IMR-90 (cell line): ENCODE results near the gene SMARCA4. TPM values are rescaled to one million over a fixed set of nuclear protein-coding genes. Genes with fewer than 3 reads are reported as not detected.

Experiments
- ATAC-seq: fragments of 200-7000 bp; cut with Tn5 transposase; 2 replicates; pipeline ENCODE4 v1.9.1; 2020; ENCODE audit warnings: low read depth, mild to moderate bottlenecking, moderate library complexity
- BruUV-seq: library from RNA; stranded (reverse); fragments of 400-500 nt; replicated peaks from 2 replicates; lab custom pipeline; 2021; lab: Mats Ljungman, UMichigan
- CTCF ChIA-PET: fragments of 300-600 bp; formaldehyde crosslinking; extraction: SDS; loops from one replicate; lab custom pipeline; 2021; ENCODE audit warnings: antibody characterized with exemption; lab: Yijun Ruan, JAX
- POLR2A ChIA-PET: fragments of 300-600 bp; sonication (Branson Sonifier 250); formaldehyde crosslinking; loops from one replicate; lab custom pipeline; 2022; ENCODE audit warnings: antibody characterized with exemption; ENCODE audit not compliant: unreplicated experiment; lab: Charles Lee
- DNase-seq: peaks from one replicate; pipeline ENCODE4 v3.0.0; 2013
- H2AFZ ChIP-seq: replicated peaks from 2 replicates; pipeline ENCODE3; 2013; ENCODE audit warnings: low read length, mild to moderate bottlenecking; ENCODE audit not compliant: poor library complexity
- H2AK5ac ChIP-seq: 2 replicates; pipeline ENCODE4 v1.6.1; 2013; ENCODE audit warnings: low read depth, low read length, inconsistent platforms
- H2AK9ac ChIP-seq: replicated peaks from 2 replicates; pipeline ENCODE3; 2013; ENCODE audit warnings: mild to moderate bottlenecking, low read depth, low read length, moderate library complexity; ENCODE audit not compliant: poor library complexity
- H2BK120ac ChIP-seq: 2 replicates; pipeline ENCODE4 v1.6.1; 2013; ENCODE audit warnings: low read depth, low read length, inconsistent platforms
- H2BK15ac ChIP-seq: 3 replicates; pipeline ENCODE4 v1.6.1; 2013; ENCODE audit warnings: low read depth, low read length, inconsistent platforms
- H2BK20ac ChIP-seq: 2 replicates; pipeline ENCODE4 v1.6.1; 2013; ENCODE audit warnings: low read depth, mild to moderate bottlenecking, inconsistent platforms, low read length, moderate library complexity
- H2BK5ac ChIP-seq: 2 replicates; pipeline ENCODE4 v1.6.1; 2013; ENCODE audit warnings: mild to moderate bottlenecking, low read depth, low read length, inconsistent platforms; ENCODE audit not compliant: poor library complexity, severe bottlenecking
- H3K14ac ChIP-seq: replicated peaks from 2 replicates; pipeline ENCODE4 v1.6.1; 2013; ENCODE audit warnings: low read depth, low read length, inconsistent platforms
- H3K18ac ChIP-seq: 2 replicates; pipeline ENCODE4 v1.6.1; 2013; ENCODE audit warnings: low read depth, low read length, control low read depth
- H3K23ac ChIP-seq: 2 replicates; pipeline ENCODE4 v1.6.1; 2013; ENCODE audit warnings: low read depth, low read length, inconsistent platforms
- H3K27ac ChIP-seq: 2 replicates; pipeline ENCODE4 v1.5.1; 2013; ENCODE audit warnings: mild to moderate bottlenecking, control low read depth, low read length; ENCODE audit not compliant: insufficient read depth
- H3K27me3 ChIP-seq: 2 replicates; pipeline ENCODE4 v1.6.1; 2013; ENCODE audit warnings: low read length; ENCODE audit not compliant: control insufficient read depth, insufficient read depth
- H3K36me3 ChIP-seq: 2 replicates; pipeline ENCODE4 v1.6.1; 2013; ENCODE audit warnings: low read length, mixed read lengths; ENCODE audit not compliant: control insufficient read depth, insufficient read depth
- H3K4ac ChIP-seq: 2 replicates; pipeline ENCODE4 v1.6.1; 2013; ENCODE audit warnings: low read depth, low read length, inconsistent platforms
- H3K4me1 ChIP-seq: 2 replicates; pipeline ENCODE4 v1.6.1; 2013; ENCODE audit warnings: low read length, mixed read lengths; ENCODE audit not compliant: control insufficient read depth, insufficient read depth
- H3K4me2 ChIP-seq: 2 replicates; pipeline ENCODE4 v1.6.1; 2013; ENCODE audit warnings: low read depth, mild to moderate bottlenecking, control low read depth, low read length, moderate library complexity
- H3K4me3 ChIP-seq: 2 replicates; pipeline ENCODE4 v1.5.1; 2013; ENCODE audit warnings: low read depth, mild to moderate bottlenecking, control low read depth, low read length, moderate library complexity; ENCODE audit not compliant: insufficient read depth
- H3K56ac ChIP-seq: 2 replicates; pipeline ENCODE4 v1.6.1; 2013; ENCODE audit warnings: low read length, inconsistent platforms; ENCODE audit not compliant: insufficient read depth; ENCODE audit errors: extremely low read depth
- H3K79me1 ChIP-seq, 2 experiments: 2 replicates each; pipeline ENCODE4 v1.6.1; 2013; ENCODE audit warnings: low read length in 2 of 2, inconsistent platforms in 1 of 2, low read depth in 1 of 2
- H3K9ac ChIP-seq: 2 replicates; pipeline ENCODE4 v1.6.1; 2013; ENCODE audit warnings: low read depth, low read length, control low read depth
- H3K9me1 ChIP-seq: 2 replicates; pipeline ENCODE4 v1.6.1; 2013; ENCODE audit warnings: low read length, inconsistent platforms; ENCODE audit not compliant: insufficient read depth
- H3K9me3 ChIP-seq: 2 replicates; pipeline ENCODE4 v1.6.1; 2013; ENCODE audit warnings: low read length; ENCODE audit not compliant: control insufficient read depth, insufficient read depth
- H4K20me1 ChIP-seq: 2 replicates; pipeline ENCODE4 v1.6.1; 2013; ENCODE audit warnings: low read length, inconsistent platforms; ENCODE audit not compliant: insufficient read depth
- H4K5ac ChIP-seq: 2 replicates; pipeline ENCODE4 v1.6.1; 2013; ENCODE audit warnings: mild to moderate bottlenecking, low read depth, low read length, control low read depth
- H4K8ac ChIP-seq, 2 experiments: 2 replicates each; pipeline ENCODE4 v1.6.1; 2013; ENCODE audit warnings: low read depth in 2 of 2, low read length in 2 of 2, control low read depth in 1 of 2, inconsistent platforms in 1 of 2
- H4K91ac ChIP-seq: 2 replicates; pipeline ENCODE4 v1.6.1; 2013; ENCODE audit warnings: low read depth, low read length, inconsistent platforms; ENCODE audit not compliant: insufficient read depth
- BHLHE40 ChIP-seq: fragments of 150-350 bp; IDR thresholded peaks from 2 replicates; pipeline ENCODE4 v1.6.1; 2016; ENCODE audit warnings: mild to moderate bottlenecking, low read depth, low read length
- CEBPB ChIP-seq: IDR thresholded peaks from 2 replicates; pipeline ENCODE4 v1.6.1; 2012; ENCODE audit warnings: low read depth, low read length, improper control_type of control experiment
- CHD1 ChIP-seq: IDR thresholded peaks from 2 replicates; pipeline ENCODE4 v1.6.1; 2012; ENCODE audit warnings: low read depth, low read length, improper control_type of control experiment
- CTCF ChIP-seq: conservative IDR thresholded peaks from 2 replicates; pipeline ENCODE4 v1.5.1; 2012; ENCODE audit warnings: mild to moderate bottlenecking, low read depth, low read length, improper control_type of control experiment
- FOS ChIP-seq: fragments of 150-350 bp; IDR thresholded peaks from 2 replicates; pipeline ENCODE4 v1.6.1; 2016; ENCODE audit warnings: low read depth, low read length
- MAFK ChIP-seq: IDR thresholded peaks from 2 replicates; pipeline ENCODE4 v1.6.1; 2012; ENCODE audit warnings: low read depth, low read length, improper control_type of control experiment
- MAZ ChIP-seq: IDR thresholded peaks from 2 replicates; pipeline ENCODE4 v1.6.1; 2012; ENCODE audit warnings: low read depth, mild to moderate bottlenecking, low read length, improper control_type of control experiment, moderate library complexity, borderline replicate concordance
- MXI1 ChIP-seq: IDR thresholded peaks from 2 replicates; pipeline ENCODE4 v1.6.1; 2012; ENCODE audit warnings: low read depth, mild to moderate bottlenecking, low read length, moderate library complexity, borderline replicate concordance
- NFE2L2 ChIP-seq: fragments of 150-350 bp; IDR thresholded peaks from 2 replicates; pipeline ENCODE4 v1.6.1; 2016; ENCODE audit warnings: low read depth, mild to moderate bottlenecking, low read length
- POLR2A ChIP-seq: IDR thresholded peaks from 2 replicates; pipeline ENCODE4 v1.6.1; 2012; ENCODE audit warnings: mild to moderate bottlenecking, low read depth, low read length
- RAD21 ChIP-seq: IDR thresholded peaks from 2 replicates; pipeline ENCODE4 v1.6.1; 2012; ENCODE audit warnings: low read length, improper control_type of control experiment
- RCOR1 ChIP-seq: IDR thresholded peaks from 2 replicates; pipeline ENCODE4 v1.6.1; 2012; ENCODE audit warnings: mild to moderate bottlenecking, low read length, improper control_type of control experiment; ENCODE audit not compliant: insufficient replicate concordance
- RFX5 ChIP-seq: IDR thresholded peaks from 2 replicates; pipeline ENCODE4 v1.8.0; 2012; ENCODE audit warnings: low read depth, mild to moderate bottlenecking, low read length, moderate library complexity
- SMC3 ChIP-seq: fragments of 150-350 bp; IDR thresholded peaks from 2 replicates; pipeline ENCODE4 v1.6.1; 2016; ENCODE audit warnings: low read depth, mild to moderate bottlenecking, antibody characterized with exemption, low read length, moderate library complexity
- WGBS, 2 experiments: methylation state at CpG; one replicate each; pipeline versions ENCODE4 v1.1.5 to v1.1.7; 2013; ENCODE audit warnings: missing lambda C conversion rate in 2 of 2; ENCODE audit not compliant: insufficient read length in 1 of 2; ENCODE audit errors: extremely low coverage in 2 of 2; 5-methylcytosine and 5-hydroxymethylcytosine counted together
- dilution Hi-C: fragments of 300-500 bp; cut with HindIII; formaldehyde crosslinking; loops from one replicate; pipeline ENCODE4 v1.14.3; 2018; ENCODE audit warnings: low sequenced_read_pairs; ENCODE audit not compliant: unreplicated experiment
- in situ Hi-C: fragments of 300-500 bp; cut with MboI; formaldehyde crosslinking; loops from 3 replicates; pipeline ENCODE4 v1.14.3; 2019; ENCODE audit warnings: low sequenced_read_pairs, inconsistent platforms, mixed read lengths
- intact Hi-C: fragments of 100-400 bp; cut with micrococcal nuclease; formaldehyde crosslinking; loops from 2 replicates; pipeline ENCODE4 v1.10.0; 2022
- polyA plus RNA-seq, 3 experiments: library from polyadenylated mRNA; depleted of rRNA; stranded (reverse); fragments of >200 nt; gene quantifications; 2 replicates each; pipeline ENCODE4 v1.2.3, GENCODE V29; 2012; ENCODE audit warnings: low replicate concordance in 1 of 3
- total RNA-seq: library from RNA; depleted of rRNA; stranded (reverse); fragments of >200 nt; gene quantifications from 2 replicates; pipeline ENCODE4 v1.2.3, GENCODE V29; 2012
- TF ChIP-seq, protein P1 (sequence below): fragments of 150-350 bp; IDR thresholded peaks from 2 replicates; pipeline ENCODE4 v1.6.1; 2017; ENCODE audit warnings: mild to moderate bottlenecking, antibody characterized with exemption, low read length, low read depth
- TF ChIP-seq, protein P2 (sequence below): fragments of 150-350 bp; IDR thresholded peaks from 2 replicates; pipeline ENCODE4 v1.6.1; 2016; ENCODE audit warnings: low read depth, mild to moderate bottlenecking, low read length, moderate library complexity, borderline replicate concordance

Gene SMARCA4
- total and polyA plus RNA-seq, 2 of the 4 experiments (the other 2 are of a cell fraction) = 41.4 to 85.6 TPM

- intact Hi-C loops = no loop called here
- no peaks in the 10 kb centered on the region for H3K9me3 ChIP-seq
- no peak for ATAC-seq
- H2BK120ac ChIP-seq = no peak overlapping the region
- H4K5ac ChIP-seq = no peak overlapping the region
- in situ Hi-C loops = no loop called here
- no peaks in the 10 kb centered on the region for H3K27me3 ChIP-seq
- POLR2A ChIA-PET = interaction anchor here (0.6 kb wide), 1 partner anchor 29 kb away, joined by 4 read pairs; no protein-coding TSS in a partner anchor
- no peak overlapping the region for H3K18ac ChIP-seq
- no peak for DNase-seq
- H3K79me1 ChIP-seq = peaks cover 4 to 60% of the 10 kb centered on the region in 2 experiments; a peak in 3 of 4 replicates
- no peak overlapping the region for H4K91ac ChIP-seq
- no peak overlapping the region for H2BK20ac ChIP-seq
- no peak overlapping the region for H3K56ac ChIP-seq
- H2AK9ac ChIP-seq = no peak overlapping the region
- WGBS, 2 experiments = no CpG with 5 or more reads among the region's 4 CpGs
- no peak overlapping the region for H3K14ac ChIP-seq
- H3K9me1 ChIP-seq = peaks cover 25% of the 10 kb centered on the region
- no peaks in the 10 kb centered on the region for H3K36me3 ChIP-seq
- TF ChIP-seq, protein P1, sequence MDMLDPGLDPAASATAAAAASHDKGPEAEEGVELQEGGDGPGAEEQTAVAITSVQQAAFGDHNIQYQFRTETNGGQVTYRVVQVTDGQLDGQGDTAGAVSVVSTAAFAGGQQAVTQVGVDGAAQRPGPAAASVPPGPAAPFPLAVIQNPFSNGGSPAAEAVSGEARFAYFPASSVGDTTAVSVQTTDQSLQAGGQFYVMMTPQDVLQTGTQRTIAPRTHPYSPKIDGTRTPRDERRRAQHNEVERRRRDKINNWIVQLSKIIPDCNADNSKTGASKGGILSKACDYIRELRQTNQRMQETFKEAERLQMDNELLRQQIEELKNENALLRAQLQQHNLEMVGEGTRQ = no peak
- no peak for TF ChIP-seq RCOR1
- TF ChIP-seq MAZ = no peak
- TF ChIP-seq CHD1 = no peak
- no peak for TF ChIP-seq RAD21
- TF ChIP-seq CEBPB = no peak
- no peak for TF ChIP-seq SMC3
- no peak for TF ChIP-seq MAFK
- TF ChIP-seq POLR2A = no peak
- TF ChIP-seq BHLHE40 = no peak
- TF ChIP-seq FOS = no peak
- no peak for TF ChIP-seq CTCF
- TF ChIP-seq NFE2L2 = no peak
- TF ChIP-seq MXI1 = no peak
- no peak for TF ChIP-seq RFX5
- TF ChIP-seq, protein P2, sequence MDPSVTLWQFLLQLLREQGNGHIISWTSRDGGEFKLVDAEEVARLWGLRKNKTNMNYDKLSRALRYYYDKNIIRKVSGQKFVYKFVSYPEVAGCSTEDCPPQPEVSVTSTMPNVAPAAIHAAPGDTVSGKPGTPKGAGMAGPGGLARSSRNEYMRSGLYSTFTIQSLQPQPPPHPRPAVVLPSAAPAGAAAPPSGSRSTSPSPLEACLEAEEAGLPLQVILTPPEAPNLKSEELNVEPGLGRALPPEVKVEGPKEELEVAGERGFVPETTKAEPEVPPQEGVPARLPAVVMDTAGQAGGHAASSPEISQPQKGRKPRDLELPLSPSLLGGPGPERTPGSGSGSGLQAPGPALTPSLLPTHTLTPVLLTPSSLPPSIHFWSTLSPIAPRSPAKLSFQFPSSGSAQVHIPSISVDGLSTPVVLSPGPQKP = no peak
- H3K4ac ChIP-seq = no peak overlapping the region
- dilution Hi-C loops = no loop called here
- H4K20me1 ChIP-seq = peaks cover 58% of the 10 kb centered on the region
- no peak overlapping the region for H3K4me2 ChIP-seq
- no peak overlapping the region for H2AK5ac ChIP-seq
- no peak overlapping the region for H3K9ac ChIP-seq
- BruUV-seq = no TSS peak
- CTCF ChIA-PET = no interaction called here
- no peak overlapping the region for H2AFZ ChIP-seq
- H3K27ac ChIP-seq = no peak overlapping the region
- no peak overlapping the region for H2BK15ac ChIP-seq
- no peak overlapping the region for H4K8ac ChIP-seq
- H2BK5ac ChIP-seq = no peak overlapping the region
- H3K23ac ChIP-seq = no peak overlapping the region
- H3K4me1 ChIP-seq = peaks cover 9% of the 10 kb centered on the region
- H3K4me3 ChIP-seq = no peak overlapping the region
Measured at GRCh38 chr19:10963865-10964264, 3.0 kb downstream of the SMARCA4 start.
